Left renal pelvis (tissue), 4 donors: ENCODE data around the gene EDAR. TPM values are rescaled to one million over a fixed set of nuclear protein-coding genes. Genes with fewer than 3 reads are reported as not detected.
A peak's percentile ranks its signal among the peaks of the same experiment; 100 is the strongest.

Source experiments
- DNase-seq, 4 donors: peaks; one replicate each; pipeline ENCODE4 v3.0.0-alpha.2; 2013; ENCODE audit warnings: low read depth in 4 of 4, low spot score in 3 of 4
- polyA plus RNA-seq, 4 donors: library from polyadenylated mRNA; unstranded; fragments of 120-200 nt; gene quantifications; one replicate each; pipeline ENCODE4 v1.2.1, GENCODE V29; 2013; ENCODE audit not compliant: insufficient read length in 4 of 4

The EDAR gene
- 1 to 10 TPM; 1.6 to 3.5 (median 3.3) TPM for polyA plus RNA-seq

DNA sequence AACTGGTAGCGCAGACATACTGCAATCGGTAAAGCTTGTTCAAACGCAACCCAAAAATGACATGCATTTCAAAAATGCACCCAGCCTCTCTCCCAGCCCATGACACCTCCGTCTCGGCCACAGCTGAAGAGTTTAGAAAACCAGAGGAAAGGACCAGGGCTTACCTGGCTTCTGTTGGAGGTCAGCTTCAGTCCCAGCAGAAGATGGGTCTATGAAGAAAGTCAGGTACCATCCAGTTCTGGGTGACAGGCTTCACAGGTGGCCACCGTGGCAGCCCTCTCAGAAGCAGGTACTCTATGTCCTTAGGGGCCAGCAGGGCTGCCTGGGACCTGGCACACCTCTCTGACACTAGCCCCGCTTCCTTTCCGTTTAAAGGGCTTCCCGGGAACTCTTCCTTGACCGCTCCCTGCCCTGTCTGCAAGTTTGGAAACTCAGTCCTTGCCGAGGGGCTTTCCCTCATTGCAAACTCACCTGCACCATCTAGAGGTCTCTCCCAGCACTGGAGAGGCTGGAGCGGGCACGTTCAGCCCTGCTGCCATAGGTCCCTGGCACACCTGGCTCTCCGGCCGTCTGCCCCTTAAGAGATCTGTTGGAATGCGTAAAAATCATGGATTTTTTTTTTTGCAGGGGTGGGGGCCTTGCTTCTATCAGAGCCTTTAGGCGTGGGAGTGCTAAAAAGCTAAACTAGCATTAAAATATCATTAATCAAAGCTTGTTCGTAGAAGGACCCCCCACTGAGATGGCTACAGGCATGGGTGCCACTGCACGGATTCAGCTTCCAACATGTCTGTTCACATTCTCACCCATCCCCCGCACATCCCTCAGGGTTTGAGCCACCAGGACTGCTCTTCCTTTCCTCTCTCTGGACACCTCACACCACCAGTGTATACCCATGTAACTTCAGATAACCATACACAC is at the start of gene EDAR:
EDAR (minus strand) TSS at position 425 of the 918 bp plus-strand sequence. CDS start 58,206 bp downstream, outside the sequence.
- peak in 3 of 4 donors; percentile 53 to 62 (median 57) for DNase-seq

GRCh38 chr2:109033171-109033570 is 44.2 kb upstream of the EDAR start:
- no peak for DNase-seq

GRCh38 chr2:109032229-109032820 is 43.3 kb upstream of the EDAR start:
- peak in 1 of 4 donors; percentile 19 for DNase-seq

DNA sequence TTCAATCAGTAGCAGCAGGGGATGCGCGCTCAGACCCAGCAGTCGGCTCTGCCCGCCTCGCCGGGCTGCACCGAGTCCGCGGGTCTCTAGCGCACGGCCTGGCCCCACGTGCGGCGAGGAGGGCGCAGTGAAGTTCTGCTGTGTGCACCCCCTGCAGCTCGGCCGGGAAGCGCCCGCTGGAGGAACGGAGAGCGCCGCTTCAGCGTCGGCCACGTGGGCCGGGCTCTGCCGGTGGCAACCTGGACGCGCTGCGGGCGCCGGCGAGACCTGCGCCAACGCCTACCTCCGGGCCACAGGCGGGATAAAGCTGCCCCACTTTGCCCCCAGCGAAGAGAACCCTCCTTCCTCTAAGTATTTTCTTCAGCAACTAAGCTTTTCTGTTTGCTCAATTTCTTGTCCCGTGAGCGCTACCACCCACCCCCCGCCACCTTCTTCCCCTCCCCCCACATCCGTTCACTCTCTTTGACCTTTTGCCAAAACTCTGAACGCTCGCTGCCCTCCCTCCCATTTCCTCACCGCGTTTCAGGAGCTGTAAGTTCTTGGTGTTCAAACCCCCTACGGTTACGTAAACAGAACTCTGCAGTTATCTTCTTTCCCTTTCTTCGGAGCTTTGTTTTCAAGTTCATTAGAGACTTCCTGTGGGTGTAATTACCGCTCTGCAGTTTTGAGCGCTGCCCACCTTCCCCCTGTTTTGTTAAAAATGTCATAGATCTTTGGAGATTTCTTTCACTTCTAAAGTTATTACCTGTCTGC is 42.6 kb upstream of the EDAR start:
- DNase-seq = peak in 2 of 4 donors; percentile 41 to 46

GRCh38 chr2:109030870-109031475 is 42.0 kb upstream of the EDAR start:
- no peak for DNase-seq

DNA sequence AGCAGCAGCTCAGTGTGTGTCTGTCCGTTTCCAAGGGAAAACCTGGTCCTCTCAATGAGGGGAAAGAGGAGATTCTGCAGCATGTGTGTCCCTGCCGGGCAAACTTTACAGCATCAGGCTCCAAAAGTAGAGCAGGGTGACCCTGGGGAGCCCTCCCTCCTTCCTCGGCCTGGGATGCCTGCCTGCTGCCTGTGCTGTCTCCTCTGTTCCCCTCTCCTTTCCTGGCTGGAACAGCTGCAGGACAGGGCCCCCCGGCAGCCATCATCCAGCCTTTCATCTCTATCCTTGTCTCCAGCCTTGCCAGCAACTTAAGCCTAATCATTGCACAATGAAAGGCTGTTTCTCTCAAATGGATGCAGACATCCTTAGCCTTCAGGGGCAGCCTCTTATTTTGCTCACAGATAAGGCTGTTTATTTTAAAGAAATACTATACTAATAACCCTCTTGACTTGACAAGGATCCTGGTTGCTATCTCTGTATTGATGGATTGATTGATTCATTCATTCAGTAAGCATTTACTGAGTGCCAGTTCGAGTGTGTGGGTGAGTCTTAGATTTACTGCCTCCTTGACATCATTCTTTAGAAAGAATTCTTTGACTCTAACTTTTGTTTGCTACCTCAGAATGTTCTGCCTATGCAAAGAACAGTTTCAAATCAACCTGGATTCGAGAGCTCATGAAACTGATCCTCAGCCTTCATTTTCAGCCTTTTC is 40.6 kb upstream of the EDAR start:
- no peak for DNase-seq

- DNase-seq = no peak
Measured at GRCh38 chr2:109028738-109029489, 39.9 kb upstream of the EDAR start.

DNA sequence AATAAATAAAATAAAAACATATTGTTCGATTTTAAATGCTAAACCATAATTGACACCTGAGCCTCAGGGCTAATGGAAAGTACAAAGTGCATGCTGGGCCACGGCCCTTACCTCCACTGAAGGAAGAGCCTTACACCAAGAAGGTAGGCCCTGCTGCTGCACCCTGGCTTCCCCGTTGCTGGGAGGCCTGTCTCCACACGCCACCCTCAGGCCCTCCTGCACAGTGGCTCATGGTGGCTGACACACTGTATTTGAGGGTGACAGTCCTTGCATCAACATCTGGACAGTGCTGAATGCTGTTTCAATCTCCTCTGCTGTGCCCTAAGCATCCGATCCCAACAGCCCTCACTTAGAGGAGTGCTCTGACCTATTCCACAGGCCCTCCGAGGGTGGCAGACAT is 39.3 kb upstream of the EDAR start:
- no peak for DNase-seq

- no peak for DNase-seq
Measured at GRCh38 chr2:109027702-109028101, 38.7 kb upstream of the EDAR start.

GRCh38 chr2:109024477-109024876 is 35.5 kb upstream of the EDAR start:
- no peak for DNase-seq

GRCh38 chr2:109021895-109022300 is 32.9 kb upstream of the EDAR start:
- DNase-seq = no peak

- no peak for DNase-seq
Measured at GRCh38 chr2:109020217-109020637, 31.2 kb upstream of the EDAR start.

DNA sequence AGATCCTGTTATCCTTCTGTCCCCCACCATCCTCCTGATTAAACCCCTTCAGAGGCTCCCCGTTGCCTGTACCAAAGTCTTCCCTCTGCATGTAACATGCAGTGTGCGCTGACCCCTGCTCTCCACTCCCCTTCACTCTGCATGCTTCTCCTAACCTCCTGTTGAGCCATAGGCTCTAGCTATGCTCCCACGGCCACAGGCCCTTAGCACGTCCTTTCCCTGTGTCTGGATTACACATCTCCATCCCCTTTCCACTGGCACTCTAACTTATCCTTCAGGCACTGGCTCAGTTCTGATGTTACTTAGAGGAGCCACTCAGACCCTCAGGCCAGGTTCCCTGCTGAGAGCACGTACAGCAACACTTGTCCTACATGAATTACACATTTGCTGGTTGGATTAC is 29.4 kb upstream of the EDAR start:
- DNase-seq = no peak

GRCh38 chr2:109017017-109017416 is 28.0 kb upstream of the EDAR start:
- DNase-seq = no peak

GRCh38 chr2:109016376-109016775 is 27.4 kb upstream of the EDAR start:
- no peak for DNase-seq

GRCh38 chr2:109014476-109014875 is 25.5 kb upstream of the EDAR start:
- DNase-seq = no peak

DNA sequence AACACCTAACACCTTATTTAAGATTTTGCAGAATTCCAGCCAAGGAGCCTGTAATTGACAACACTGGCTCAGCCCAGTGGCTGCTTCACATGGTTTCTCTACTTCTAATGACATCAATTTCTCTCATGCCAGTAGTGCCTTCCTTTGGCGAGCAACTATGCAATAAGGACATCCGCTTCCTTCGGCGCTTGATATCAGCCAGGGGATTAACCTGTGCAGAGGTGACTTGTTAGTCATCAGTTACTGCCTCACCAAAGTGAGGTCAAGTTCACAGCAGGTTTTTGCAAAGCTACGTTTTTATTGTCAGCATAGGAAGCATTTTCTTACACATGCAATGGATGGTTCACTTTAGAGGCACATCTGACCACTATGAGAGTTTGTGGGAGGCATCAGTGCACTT is 24.0 kb upstream of the EDAR start:
- DNase-seq = no peak

DNA sequence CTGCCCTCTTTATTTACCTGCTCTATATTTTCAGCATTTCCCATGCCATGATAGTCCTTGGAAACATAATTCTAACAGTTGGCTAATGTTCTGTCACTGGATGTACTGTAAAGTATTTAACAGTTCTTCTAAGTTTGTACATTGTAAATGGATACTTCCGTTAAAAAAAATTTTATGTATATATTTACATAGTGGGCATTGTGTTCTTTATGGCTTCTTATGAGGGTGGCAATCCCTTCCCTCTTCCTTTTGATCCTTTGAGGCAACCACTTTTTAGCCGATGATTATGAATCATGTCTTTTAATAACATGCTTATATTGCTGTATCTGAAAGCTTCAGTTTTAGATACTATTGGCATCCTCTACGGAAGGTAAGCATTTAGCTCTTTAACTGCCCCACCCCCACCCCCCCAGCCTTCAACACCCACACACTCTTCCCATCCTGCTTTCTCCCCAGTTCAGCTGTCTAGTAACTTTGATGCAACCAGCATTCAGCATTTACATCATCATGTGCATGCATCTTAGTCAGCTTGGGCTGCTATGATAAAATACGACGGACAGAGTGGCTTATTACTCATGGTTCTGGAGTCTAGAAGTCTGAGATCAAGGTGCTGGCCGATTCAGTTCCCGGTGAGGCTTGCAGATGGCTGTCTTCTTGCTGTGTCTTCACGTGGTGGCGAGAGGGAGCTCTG is 21.0 kb upstream of the EDAR start:
- no peak for DNase-seq

DNA sequence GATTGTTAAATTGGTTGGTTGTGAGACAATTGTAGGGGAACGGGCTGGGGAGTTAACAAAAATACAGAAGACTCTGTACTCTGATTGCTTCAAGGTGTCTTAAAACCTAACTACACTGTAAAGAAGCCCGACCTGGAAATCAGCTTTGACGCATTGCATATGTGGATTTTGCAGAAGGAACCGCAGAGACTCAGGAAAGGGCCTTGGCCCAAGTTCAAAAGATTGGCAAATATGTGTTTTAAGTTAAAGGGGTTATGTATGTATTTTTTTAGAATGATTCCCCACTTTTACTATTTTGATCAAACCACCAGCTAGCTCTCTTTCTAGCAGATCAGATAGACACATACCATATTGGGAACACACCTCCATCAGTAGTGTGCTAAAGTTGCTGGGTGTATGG is 18.0 kb upstream of the EDAR start:
- no peak for DNase-seq
